Epithelial cell of umbilical artery (primary cell): ENCODE data around the gene PNKD. TPM values are rescaled to one million over a fixed set of nuclear protein-coding genes. Genes with fewer than 3 reads are reported as not detected.

Experiments used
- total RNA-seq: library from RNA; depleted of rRNA; stranded (reverse); fragments of >200 nt; gene quantifications from 2 replicates; pipeline ENCODE4 v1.2.3, GENCODE V29; 2014

The PNKD gene
- total RNA-seq: 20.8 and 22.1 TPM in 2 replicates

GRCh38 chr2:218269900-218270720, at the start of gene PNKD, which contains the start of gene AAMP:
TSS of gene PNKD (plus strand) at chr2:218270519. CDS start at chr2:218270536, 17 bp downstream.
TSS of gene AAMP (minus strand) at chr2:218270137. CDS start at chr2:218270086, 51 bp downstream.

DNA sequence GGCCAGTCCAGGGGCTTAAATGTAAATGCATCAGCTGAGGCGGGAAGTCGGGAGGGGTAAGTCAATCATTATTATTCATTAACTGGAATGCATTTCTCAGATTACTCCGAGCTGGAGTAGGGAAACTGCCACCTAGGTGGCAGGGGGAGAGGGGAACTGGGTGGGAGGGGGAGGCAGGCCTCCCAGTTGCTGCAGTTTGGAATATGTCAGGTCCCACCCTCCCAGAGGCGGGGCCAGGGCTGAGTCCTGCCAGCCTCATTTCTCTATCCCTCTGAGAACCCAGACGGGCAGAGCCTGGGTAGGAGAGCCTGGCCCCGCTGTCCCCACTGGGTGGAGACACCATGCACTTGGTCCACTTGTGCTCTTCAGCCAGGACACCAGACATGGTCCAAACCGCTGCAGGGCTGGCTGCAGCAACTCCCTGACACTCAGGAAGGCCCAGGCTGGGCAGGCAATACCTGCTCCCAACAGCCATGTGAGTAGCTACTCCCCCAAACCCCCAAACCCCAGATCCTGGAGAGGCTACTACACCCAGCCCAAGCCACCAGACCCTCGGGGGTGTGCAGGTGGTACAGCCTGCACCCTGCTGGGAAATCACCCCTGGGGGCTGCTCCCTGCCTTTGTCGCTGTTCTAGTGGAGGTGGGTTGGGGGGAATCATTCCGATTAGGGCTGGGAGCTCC, 9.4 kb upstream of the PNKD start, which contains the start of gene GPBAR1:
Gene GPBAR1 (plus strand): TSS at position 274 of the 681 bp plus-strand sequence. CDS start 1,710 bp downstream, outside the sequence.

DNA sequence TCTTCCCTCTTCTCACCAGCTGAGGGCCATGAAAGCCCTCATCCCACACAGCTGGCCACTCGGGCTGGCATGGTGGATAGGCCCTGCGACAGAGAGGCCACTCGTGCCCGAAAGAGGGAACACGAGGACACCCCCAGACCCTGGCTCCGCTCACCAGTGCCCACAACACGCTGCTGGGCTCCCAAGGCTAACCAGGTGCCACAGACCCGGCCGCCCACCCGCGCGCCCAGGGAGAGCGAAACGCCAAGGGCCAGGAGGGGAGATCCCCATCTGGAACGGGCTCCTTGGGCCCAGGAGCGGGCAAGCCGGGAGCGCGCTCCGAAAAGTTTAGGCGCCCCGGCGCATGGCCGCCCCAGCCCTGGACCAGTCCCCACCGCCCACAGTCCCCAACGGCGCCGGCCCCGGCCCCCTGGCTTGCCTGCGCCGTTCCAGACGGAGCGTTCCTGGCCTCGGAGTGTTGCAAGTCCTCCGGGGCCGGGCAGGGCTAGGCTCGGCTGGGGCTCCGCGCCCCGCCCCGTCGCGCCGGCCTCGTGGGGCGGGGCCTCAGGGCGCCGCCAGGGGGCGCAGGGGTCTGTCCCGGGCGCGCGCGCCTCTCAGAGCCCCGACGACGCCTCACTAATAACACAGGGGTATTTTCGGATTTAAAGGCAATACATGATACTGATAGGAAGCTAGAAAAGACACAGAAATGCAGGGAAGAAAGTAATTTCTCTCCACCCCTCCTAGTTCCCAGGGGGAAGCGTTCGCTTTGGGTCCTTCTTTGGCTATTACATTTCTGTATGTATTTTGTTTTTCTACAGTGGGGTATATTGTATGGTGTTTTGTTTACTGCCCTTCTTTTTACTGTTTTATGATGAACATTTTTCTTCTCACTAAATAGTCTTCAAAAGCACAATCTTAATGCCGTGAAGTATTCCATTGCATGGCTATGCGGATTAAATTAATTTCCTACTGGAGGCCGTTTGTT, 22.0 kb downstream of the PNKD start, which contains the start of gene TMBIM1:
Gene TMBIM1 (minus strand): TSS at position 456 of the 967 bp plus-strand sequence. CDS start 10,362 bp downstream, outside the sequence.

GRCh38 chr2:218381916-218382366, 111.6 kb downstream of the PNKD start, which contains the start of gene SLC11A1:
TSS of gene SLC11A1 (plus strand) at chr2:218382273. CDS start at chr2:218382369, 96 bp downstream.

Other genes starting within 250 kb of the PNKD start
- not detected in 2 replicates for gene RUFY4, start 201.3 kb upstream of the PNKD start, total RNA-seq
- gene CXCR2, start 144.5 kb upstream of the PNKD start, total RNA-seq: not detected in 2 replicates
- not detected in 2 replicates for gene CXCR1, start 103.6 kb upstream of the PNKD start, total RNA-seq
- gene ARPC2, start 53.3 kb upstream of the PNKD start, total RNA-seq: 454 and 509 TPM in 2 replicates
- gene GPBAR1, start 9.5 kb upstream of the PNKD start, total RNA-seq: 0.15 TPM in 1 of 2 replicates, not detected in the other
- 148 and 151 TPM in 2 replicates for gene AAMP, start 382 bp upstream of the PNKD start, total RNA-seq
- 96.1 and 112 TPM in 2 replicates for gene TMBIM1, start 22.0 kb downstream of the PNKD start, total RNA-seq
- gene CATIP, start 86.3 kb downstream of the PNKD start, total RNA-seq: not detected in 2 replicates
- 0.32 TPM in 1 of 2 replicates, not detected in the other for gene SLC11A1, start 111.8 kb downstream of the PNKD start, total RNA-seq
- gene CTDSP1, start 129.3 kb downstream of the PNKD start, total RNA-seq: 35.7 and 42.2 TPM in 2 replicates
- gene VIL1, start 148.6 kb downstream of the PNKD start, total RNA-seq: not detected in 2 replicates